ENCODE results near the gene PTPA. TPM values are rescaled to one million over a fixed set of nuclear protein-coding genes. Genes with fewer than 3 reads are reported as not detected.

PTPA gene
- total and polyA plus RNA-seq, 10 of the 15 experiments (the other 5 are each of a cell fraction or from before 2014, with no cell fraction given), result 1.6 to 111 (median 55.1) TPM

GRCh38 chr9:129139993-129140396 is 28.8 kb downstream of the PTPA start (continued):
- TF ChIP-seq, protein P1, sequence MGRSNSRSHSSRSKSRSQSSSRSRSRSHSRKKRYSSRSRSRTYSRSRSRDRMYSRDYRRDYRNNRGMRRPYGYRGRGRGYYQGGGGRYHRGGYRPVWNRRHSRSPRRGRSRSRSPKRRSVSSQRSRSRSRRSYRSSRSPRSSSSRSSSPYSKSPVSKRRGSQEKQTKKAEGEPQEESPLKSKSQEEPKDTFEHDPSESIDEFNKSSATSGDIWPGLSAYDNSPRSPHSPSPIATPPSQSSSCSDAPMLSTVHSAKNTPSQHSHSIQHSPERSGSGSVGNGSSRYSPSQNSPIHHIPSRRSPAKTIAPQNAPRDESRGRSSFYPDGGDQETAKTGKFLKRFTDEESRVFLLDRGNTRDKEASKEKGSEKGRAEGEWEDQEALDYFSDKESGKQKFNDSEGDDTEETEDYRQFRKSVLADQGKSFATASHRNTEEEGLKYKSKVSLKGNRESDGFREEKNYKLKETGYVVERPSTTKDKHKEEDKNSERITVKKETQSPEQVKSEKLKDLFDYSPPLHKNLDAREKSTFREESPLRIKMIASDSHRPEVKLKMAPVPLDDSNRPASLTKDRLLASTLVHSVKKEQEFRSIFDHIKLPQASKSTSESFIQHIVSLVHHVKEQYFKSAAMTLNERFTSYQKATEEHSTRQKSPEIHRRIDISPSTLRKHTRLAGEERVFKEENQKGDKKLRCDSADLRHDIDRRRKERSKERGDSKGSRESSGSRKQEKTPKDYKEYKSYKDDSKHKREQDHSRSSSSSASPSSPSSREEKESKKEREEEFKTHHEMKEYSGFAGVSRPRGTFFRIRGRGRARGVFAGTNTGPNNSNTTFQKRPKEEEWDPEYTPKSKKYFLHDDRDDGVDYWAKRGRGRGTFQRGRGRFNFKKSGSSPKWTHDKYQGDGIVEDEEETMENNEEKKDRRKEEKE (IDR thresholded peaks at IDR 0.05), result no peak
- peak; percentile 66 for TF ChIP-seq TCF7 (IDR thresholded peaks at IDR 0.05; ENCODE audit: borderline replicate concordance)
- TF ChIP-seq SREBF2 (IDR thresholded peaks at IDR 0.05; ENCODE audit: low read length), result no peak
- peak; percentile 13; the same call in 1 of the 2 replicates for TF ChIP-seq ZSCAN29 (IDR thresholded peaks at IDR 0.05)
- no peak for TF ChIP-seq SMARCA5 (IDR thresholded peaks at IDR 0.05)

- DNase-seq (ENCODE audit: low read depth, low spot score) (no peak), FAIRE-seq (no peak), ATAC-seq (peak; percentile 26)
- BruUV-seq (replicated peaks), result no TSS peak
- Histone ChIP-seq H4K20me1 (ENCODE audit: control insufficient read depth, insufficient read depth) (no peaks in the 10 kb centered on the region), H3K4me3 (peak overlapping the region; percentile 62), H3K4me2 (ENCODE audit: control insufficient read depth, insufficient read depth) (peak overlapping the region; percentile 100), H3K9ac (ENCODE audit: control insufficient read depth, insufficient read depth, low read length) (peak overlapping the region; percentile 95), H3K27ac (ENCODE audit: control insufficient read depth, insufficient read depth) (peak overlapping the region; percentile 100), H3K79me2 (ENCODE audit: control insufficient read depth, insufficient read depth, low read length) (peaks cover 7% of the 10 kb centered on the region), H3K9me3 (replicated peaks; ENCODE audit: control insufficient read depth, insufficient read depth, low read length) (no peaks in the 10 kb centered on the region), H3K27me3 (replicated peaks in 1 of 2; ENCODE audit: control insufficient read depth in 2 of 2, insufficient read depth in 2 of 2, low read length in 1 of 2) (no peaks in the 10 kb centered on the region), H2AFZ (ENCODE audit: control insufficient read depth, low read depth, low read length) (peak overlapping the region; percentile 84; the same call in 1 of the 2 replicates), H3K4me1 (ENCODE audit: control insufficient read depth, insufficient read depth, low read length) (peaks cover 43% of the 10 kb centered on the region), H3K36me3 (ENCODE audit: control insufficient read depth in 2 of 2, insufficient read depth in 2 of 2, low read length in 1 of 2) (peaks cover 0 to 26% of the 10 kb centered on the region in 2 experiments; a peak in 3 of 4 replicates)
- intact Hi-C loops (cut with micrococcal nuclease; ENCODE audit: unreplicated experiment), result loop anchor here (2.0 kb wide), 2 partner anchors 34 to 318 kb away; no protein-coding TSS in a partner anchor
- ChIA-PET CTCF (interaction anchor here (0.6 to 11.0 kb wide), 28 partner anchors 9 to 650 kb away, joined by 3 to 273 read pairs (median 8); partner anchors contain the start of genes C9orf50, CRAT, IER5L and NTMT1), POLR2A (interaction anchor here (0.7 to 2.7 kb wide), 22 partner anchors 9 to 485 kb away, joined by 3 to 21 read pairs (median 4); partner anchors contain the start of genes CRAT, IER5L, NTMT1 and PTPA), SMC1A (ENCODE audit: uncharacterized antibody, unreplicated experiment) (interaction anchor here (0.7 to 8.1 kb wide), 24 partner anchors 9 to 483 kb away, joined by 3 to 116 read pairs (median 6); partner anchors contain the start of genes C9orf50, IER5L, NTMT1 and SH3GLB2), RAD21 (ENCODE audit: unreplicated experiment) (interaction anchor here (0.6 to 7.8 kb wide), 29 partner anchors 8 to 752 kb away, joined by 3 to 197 read pairs (median 5); partner anchors contain the start of genes DOLK, IER5L, NTMT1 and NUP188)
- 6% methylated on average over 8 of the region's 8 CpGs for WGBS (ENCODE audit: insufficient coverage, insufficient replicate concordance, low lambda C conversion rate, missing lambda C conversion rate)
- in situ Hi-C loops (cut with MboI), result no loop called here
- TF ChIP-seq ATF7 (IDR thresholded peaks at IDR 0.05; ENCODE audit: low read depth) (peak; percentile 61; the same call in 1 of the 2 replicates), NBN (IDR thresholded peaks at IDR 0.05) (peak; percentile 49; the same call in 1 of the 2 replicates), ZSCAN29 (IDR thresholded peaks at IDR 0.05) (no peak), FOXM1 (IDR thresholded peaks at IDR 0.05; ENCODE audit: low read depth, low read length) (no peak), IRF3 (IDR thresholded peaks at IDR 0.05) (no peak), POLR2AphosphoS2 (IDR thresholded peaks at IDR 0.05; ENCODE audit: low read depth, low read length) (no peak), HDGF (IDR thresholded peaks at IDR 0.05) (no peak; the same call in 1 of the 2 replicates), NRF1 (conservative IDR thresholded peaks at IDR 0.05; ENCODE audit: low read depth, low read length) (no peak), RB1 (IDR thresholded peaks at IDR 0.05; ENCODE audit: borderline replicate concordance) (0 out of 2 replicates have a peak, but pooled peaks have one; percentile 22)
- TF ChIP-seq, protein P2, sequence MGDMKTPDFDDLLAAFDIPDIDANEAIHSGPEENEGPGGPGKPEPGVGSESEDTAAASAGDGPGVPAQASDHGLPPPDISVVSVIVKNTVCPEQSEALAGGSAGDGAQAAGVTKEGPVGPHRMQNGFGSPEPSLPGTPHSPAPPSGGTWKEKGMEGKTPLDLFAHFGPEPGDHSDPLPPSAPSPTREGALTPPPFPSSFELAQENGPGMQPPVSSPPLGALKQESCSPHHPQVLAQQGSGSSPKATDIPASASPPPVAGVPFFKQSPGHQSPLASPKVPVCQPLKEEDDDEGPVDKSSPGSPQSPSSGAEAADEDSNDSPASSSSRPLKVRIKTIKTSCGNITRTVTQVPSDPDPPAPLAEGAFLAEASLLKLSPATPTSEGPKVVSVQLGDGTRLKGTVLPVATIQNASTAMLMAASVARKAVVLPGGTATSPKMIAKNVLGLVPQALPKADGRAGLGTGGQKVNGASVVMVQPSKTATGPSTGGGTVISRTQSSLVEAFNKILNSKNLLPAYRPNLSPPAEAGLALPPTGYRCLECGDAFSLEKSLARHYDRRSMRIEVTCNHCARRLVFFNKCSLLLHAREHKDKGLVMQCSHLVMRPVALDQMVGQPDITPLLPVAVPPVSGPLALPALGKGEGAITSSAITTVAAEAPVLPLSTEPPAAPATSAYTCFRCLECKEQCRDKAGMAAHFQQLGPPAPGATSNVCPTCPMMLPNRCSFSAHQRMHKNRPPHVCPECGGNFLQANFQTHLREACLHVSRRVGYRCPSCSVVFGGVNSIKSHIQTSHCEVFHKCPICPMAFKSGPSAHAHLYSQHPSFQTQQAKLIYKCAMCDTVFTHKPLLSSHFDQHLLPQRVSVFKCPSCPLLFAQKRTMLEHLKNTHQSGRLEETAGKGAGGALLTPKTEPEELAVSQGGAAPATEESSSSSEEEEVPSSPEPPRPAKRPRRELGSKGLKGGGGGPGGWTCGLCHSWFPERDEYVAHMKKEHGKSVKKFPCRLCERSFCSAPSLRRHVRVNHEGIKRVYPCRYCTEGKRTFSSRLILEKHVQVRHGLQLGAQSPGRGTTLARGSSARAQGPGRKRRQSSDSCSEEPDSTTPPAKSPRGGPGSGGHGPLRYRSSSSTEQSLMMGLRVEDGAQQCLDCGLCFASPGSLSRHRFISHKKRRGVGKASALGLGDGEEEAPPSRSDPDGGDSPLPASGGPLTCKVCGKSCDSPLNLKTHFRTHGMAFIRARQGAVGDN (IDR thresholded peaks at IDR 0.05), result peak; percentile 36; the same call in 1 of the 2 replicates
Measured at GRCh38 chr9:129140397-129141065, 29.3 kb downstream of the PTPA start.
